ENCODE measurements around the gene RPP25L. TPM values are rescaled to one million over a fixed set of nuclear protein-coding genes. Genes with fewer than 3 reads are reported as not detected.

Gene RPP25L
- polyA plus RNA-seq, 1 donor from 2014 or later: 31.4 TPM

GRCh38 chr9:34572092-34572491, 39.8 kb downstream of the RPP25L start:
- Histone ChIP-seq H3K27ac (ENCODE audit: low read length) (no peak overlapping the region), H3K9ac (ENCODE audit: low read length) (no peak overlapping the region), H3F3A (ENCODE audit: insufficient read depth, low read length, poor library complexity, severe bottlenecking) (no peaks in the 10 kb centered on the region), H3K79me2 (replicated peaks; ENCODE audit: insufficient read depth, low read length) (peaks cover 16% of the 10 kb centered on the region), H2AFZ (ENCODE audit: low read depth, low read length) (no peak overlapping the region), H3K9me2 (ENCODE audit: insufficient read depth, low read length) (no peaks in the 10 kb centered on the region), H3K4me2 (ENCODE audit: low read length) (no peak overlapping the region), H3K36me3 (ENCODE audit: insufficient read depth, low read length) (no peaks in the 10 kb centered on the region), H3K4me3 (ENCODE audit: low read length) (no peak overlapping the region), H4K20me1 (ENCODE audit: insufficient read depth) (peaks cover 2% of the 10 kb centered on the region), H3K9me3 (ENCODE audit: low read length) (no peaks in the 10 kb centered on the region), H3K27me3 (ENCODE audit: insufficient read depth, low read depth, low read length) (no peaks in the 10 kb centered on the region)
- TF ChIP-seq RAD21 (conservative IDR thresholded peaks at IDR 0.05): no peak

GRCh38 chr9:34571481-34571810, 40.5 kb downstream of the RPP25L start:
- Histone ChIP-seq H3K4me2 (ENCODE audit: low read length) (no peak overlapping the region), H3K9me2 (ENCODE audit: insufficient read depth, low read length) (no peaks in the 10 kb centered on the region), H3K36me3 (ENCODE audit: insufficient read depth, low read length) (no peaks in the 10 kb centered on the region), H3K4me3 (ENCODE audit: low read length) (no peak overlapping the region), H2AFZ (ENCODE audit: low read depth, low read length) (no peak overlapping the region), H3K27ac (ENCODE audit: low read length) (no peak overlapping the region), H3K9me3 (ENCODE audit: low read length) (no peaks in the 10 kb centered on the region), H3K9ac (ENCODE audit: low read length) (no peak overlapping the region), H3F3A (ENCODE audit: insufficient read depth, low read length, poor library complexity, severe bottlenecking) (no peaks in the 10 kb centered on the region), H4K20me1 (ENCODE audit: insufficient read depth) (no peaks in the 10 kb centered on the region), H3K27me3 (ENCODE audit: insufficient read depth, low read depth, low read length) (no peaks in the 10 kb centered on the region), H3K79me2 (replicated peaks; ENCODE audit: insufficient read depth, low read length) (peaks cover 16% of the 10 kb centered on the region)
- TF ChIP-seq EP300 (conservative IDR thresholded peaks at IDR 0.05; ENCODE audit: poor library complexity, severe bottlenecking) (no peak), EZH2 (IDR thresholded peaks at IDR 0.05; ENCODE audit: borderline replicate concordance, insufficient read depth, low read length, poor library complexity, severe bottlenecking) (no peak), CTCF (IDR thresholded peaks at IDR 0.05; ENCODE audit: poor library complexity, severe bottlenecking) (no peak), TAF1 (IDR thresholded peaks at IDR 0.05; ENCODE audit: low read depth) (no peak), RAD21 (conservative IDR thresholded peaks at IDR 0.05) (no peak), MXI1 (conservative IDR thresholded peaks at IDR 0.05; ENCODE audit: poor library complexity, severe bottlenecking) (no peak), REST (IDR thresholded peaks at IDR 0.05; ENCODE audit: borderline replicate concordance) (no peak), POLR2AphosphoS5 (IDR thresholded peaks at IDR 0.05) (no peak), SMC3 (conservative IDR thresholded peaks at IDR 0.05; ENCODE audit: poor library complexity) (no peak)
